Keratinocyte (primary cell): ENCODE results near the gene VCL. TPM values are rescaled to one million over a fixed set of nuclear protein-coding genes. Genes with fewer than 3 reads are reported as not detected.

Experiments
- DNase-seq: peaks from one replicate; pipeline ENCODE4 v3.0.0-alpha.2; 2011; ENCODE audit warnings: low read depth, missing footprints, low spot score
- FAIRE-seq: peaks from 2 replicates; lab custom pipeline; 2011; peaks lifted over from hg19 to GRCh38; lab: Jason Lieb, UNC
- H2AFZ ChIP-seq: 2 replicates; pipeline ENCODE4 v1.6.0; 2012; ENCODE audit warnings: low read length, control low read depth, inconsistent platforms; ENCODE audit not compliant: control insufficient read depth
- H3K27ac ChIP-seq: 2 replicates; pipeline ENCODE4 v1.5.1; 2011; ENCODE audit warnings: low read length; ENCODE audit not compliant: control insufficient read depth, insufficient read depth
- H3K27me3 ChIP-seq: 3 replicates; pipeline ENCODE4 v1.6.0; 2011; ENCODE audit warnings: low read length; ENCODE audit not compliant: control insufficient read depth, insufficient read depth; ENCODE audit errors: extremely low read depth
- H3K36me3 ChIP-seq, 2 experiments: 2 replicates in 1 of 2; 3 replicates in 1 of 2; pipeline ENCODE4 v1.5.1; 2011; ENCODE audit warnings: low read length in 2 of 2, mild to moderate bottlenecking in 1 of 2; ENCODE audit not compliant: control insufficient read depth in 2 of 2, insufficient read depth in 2 of 2; ENCODE audit errors: extremely low read depth in 1 of 2
- H3K4me1 ChIP-seq: 3 replicates; pipeline ENCODE4 v1.5.1; 2011; ENCODE audit warnings: low read length; ENCODE audit not compliant: control insufficient read depth, insufficient read depth; ENCODE audit errors: extremely low read depth
- H3K4me2 ChIP-seq: 3 replicates; pipeline ENCODE4 v1.6.0; 2011; ENCODE audit warnings: low read depth, low read length; ENCODE audit not compliant: control insufficient read depth, insufficient read depth; ENCODE audit errors: extremely low read depth
- H3K4me3 ChIP-seq, 3 experiments: fragments of 200-600 bp in 1 of 3; sonication (generic) in 1 of 3; 2 replicates in 2 of 3; 3 replicates in 1 of 3; pipeline ENCODE4 v1.5.1; 2011 to 2016; ENCODE audit warnings: low read length in 3 of 3, mild to moderate bottlenecking in 3 of 3, control low read depth in 2 of 3, inconsistent platforms in 1 of 3, low read depth in 1 of 3, mixed read lengths in 1 of 3, mixed run types in 1 of 3, moderate library complexity in 1 of 3; ENCODE audit not compliant: control insufficient read depth in 2 of 3, insufficient read depth in 2 of 3; ENCODE audit errors: extremely low read depth in 1 of 3
- H3K79me2 ChIP-seq: 2 replicates; pipeline ENCODE4 v1.6.0; 2012; ENCODE audit warnings: low read length; ENCODE audit not compliant: control insufficient read depth, insufficient read depth
- H3K9ac ChIP-seq: 3 replicates; pipeline ENCODE4 v1.6.0; 2011; ENCODE audit warnings: low read length; ENCODE audit not compliant: control insufficient read depth, insufficient read depth; ENCODE audit errors: extremely low read depth
- H3K9me1 ChIP-seq: 3 replicates; pipeline ENCODE4 v1.6.0; 2011; ENCODE audit warnings: low read length; ENCODE audit not compliant: control insufficient read depth, insufficient read depth; ENCODE audit errors: extremely low read depth
- H3K9me3 ChIP-seq: 2 replicates; pipeline ENCODE4 v1.5.1; 2012; ENCODE audit warnings: low read depth, low read length; ENCODE audit not compliant: control insufficient read depth
- H4K20me1 ChIP-seq: 3 replicates; pipeline ENCODE4 v1.6.0; 2011; ENCODE audit warnings: low read length; ENCODE audit not compliant: control insufficient read depth, insufficient read depth; ENCODE audit errors: extremely low read depth
- CTCF ChIP-seq, 3 experiments: IDR thresholded peaks in 1 of 3; conservative IDR thresholded peaks in 1 of 3; optimal IDR thresholded peaks in 1 of 3; 2 replicates in 2 of 3; 3 replicates in 1 of 3; pipeline versions ENCODE3 to v1.5.1; 2011; ENCODE audit warnings: low read length in 3 of 3, mild to moderate bottlenecking in 3 of 3, moderate library complexity in 2 of 3, control low read depth in 1 of 3, inconsistent platforms in 1 of 3; ENCODE audit not compliant: insufficient read depth in 2 of 3; ENCODE audit errors: extremely low read depth in 1 of 3
- EZH2 ChIP-seq: IDR thresholded peaks from one replicate; pipeline ENCODE4 v1.6.1; 2012; ENCODE audit warnings: inconsistent platforms, mild to moderate bottlenecking, low read length, moderate library complexity
- dilution Hi-C: fragments of 300-500 bp; cut with MboI; formaldehyde crosslinking; loops from one replicate; pipeline ENCODE4 v1.7.0; 2020; ENCODE audit warnings: low sequenced_read_pairs; ENCODE audit not compliant: extremely low pct_ligation_motif_present
- polyA plus RNA-seq, 5 experiments: library from polyadenylated mRNA; depleted of rRNA in 3 of 5; stranded (reverse) in 3 of 5; stranded (forward) in 1 of 5; unstranded in 1 of 5; fragments of >200 nt; gene quantifications; 1 replicate in 1 of 5; 2 replicates in 3 of 5; 3 replicates in 1 of 5; pipeline versions ENCODE4 v1.2.1 to v1.2.3, GENCODE V29; 2011 to 2012; ENCODE audit warnings: missing spikeins in 2 of 5, low read depth in 1 of 5, low replicate concordance in 1 of 5

The VCL gene
- polyA plus RNA-seq, 1 donor (not counting 4 experiments of a cell fraction or from before 2014, with no cell fraction given): 102 TPM

DNA sequence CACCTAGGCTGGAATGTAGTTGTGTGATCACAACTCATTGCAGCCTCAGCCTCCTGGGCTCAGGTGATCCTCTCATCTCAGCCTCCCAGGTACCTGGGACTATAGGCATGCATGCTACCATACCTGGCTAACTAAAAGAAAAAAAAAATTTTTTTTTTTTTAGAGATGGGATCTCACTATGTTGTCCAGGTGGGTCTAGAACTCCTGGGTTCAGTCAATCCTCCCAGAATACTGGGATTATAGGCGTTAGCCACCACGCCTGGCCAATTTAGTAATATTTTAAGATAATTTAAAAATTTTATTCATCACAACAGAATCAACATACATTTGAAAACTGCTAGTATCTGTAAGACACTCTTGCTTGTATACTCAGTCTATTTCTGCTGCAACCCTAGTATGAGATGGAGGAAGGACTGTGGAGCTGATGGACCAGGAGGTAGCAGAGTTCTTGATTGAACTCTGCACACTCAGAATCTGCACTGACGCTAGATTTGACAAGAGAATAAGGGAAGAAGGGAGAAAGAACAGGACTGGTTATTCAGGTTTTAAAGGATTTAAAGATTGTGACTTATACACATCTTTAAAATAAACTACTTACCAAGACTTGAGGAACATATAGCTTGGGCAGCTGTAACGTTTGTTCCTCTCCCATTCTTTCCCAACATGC is 57.6 kb downstream of the VCL start:
- no peaks in the 10 kb centered on the region for H3K27me3 ChIP-seq
- H3K36me3 ChIP-seq: peaks cover 0 to 4% of the 10 kb centered on the region in 2 experiments
- peaks cover 82% of the 10 kb centered on the region for H3K79me2 ChIP-seq
- H3K4me2 ChIP-seq: peak overlapping the region; percentile 65
- TF ChIP-seq EZH2 (no peak), CTCF (optimal IDR thresholded peaks at IDR 0.05 in 1 of 3, IDR thresholded peaks at IDR 0.05 in 1 of 3, conservative IDR thresholded peaks at IDR 0.05 in 1 of 3; ENCODE audit: extremely low read depth in 1 of 3, insufficient read depth in 2 of 3, low read length in 3 of 3) (no peak)
- no peak overlapping the region for H2AFZ ChIP-seq
- H3K27ac ChIP-seq: peak overlapping the region; percentile 80
- peaks cover 26% of the 10 kb centered on the region for H3K4me1 ChIP-seq
- H4K20me1 ChIP-seq: no peaks in the 10 kb centered on the region
- no peaks in the 10 kb centered on the region for H3K9me3 ChIP-seq
- DNase-seq: no peak
- peaks cover 6% of the 10 kb centered on the region for H3K9me1 ChIP-seq
- dilution Hi-C loops: no loop called here
- H3K4me3 ChIP-seq: peak overlapping the region in 2 of 3 experiments; percentile 1 to 29
- no peak for FAIRE-seq
- no peak overlapping the region for H3K9ac ChIP-seq

- peak overlapping the region; percentile 80 for H3K27ac ChIP-seq
- H3K36me3 ChIP-seq: peaks cover 0 to 4% of the 10 kb centered on the region in 2 experiments
- TF ChIP-seq CTCF (optimal IDR thresholded peaks at IDR 0.05 in 1 of 3, IDR thresholded peaks at IDR 0.05 in 1 of 3, conservative IDR thresholded peaks at IDR 0.05 in 1 of 3; ENCODE audit: extremely low read depth in 1 of 3, insufficient read depth in 2 of 3, low read length in 3 of 3) (no peak), EZH2 (no peak)
- H3K9me3 ChIP-seq: no peaks in the 10 kb centered on the region
- H4K20me1 ChIP-seq: no peaks in the 10 kb centered on the region
- H3K9ac ChIP-seq: peak overlapping the region; percentile 30
- peak overlapping the region; percentile 65 for H3K4me2 ChIP-seq
- peak; percentile 73 for FAIRE-seq
- no peak for DNase-seq
- H3K79me2 ChIP-seq: peaks cover 81% of the 10 kb centered on the region
- H3K27me3 ChIP-seq: no peaks in the 10 kb centered on the region
- H2AFZ ChIP-seq: no peak overlapping the region
- peaks cover 6% of the 10 kb centered on the region for H3K9me1 ChIP-seq
- H3K4me3 ChIP-seq: peak overlapping the region in 2 of 3 experiments; percentile 1 to 29
- dilution Hi-C loops: no loop called here
- H3K4me1 ChIP-seq: peaks cover 26% of the 10 kb centered on the region
Observed at GRCh38 chr10:74056050-74056818, 58.3 kb downstream of the VCL start.
